ENCODE results near the gene CLIC6.

Gene CLIC6

DNA sequence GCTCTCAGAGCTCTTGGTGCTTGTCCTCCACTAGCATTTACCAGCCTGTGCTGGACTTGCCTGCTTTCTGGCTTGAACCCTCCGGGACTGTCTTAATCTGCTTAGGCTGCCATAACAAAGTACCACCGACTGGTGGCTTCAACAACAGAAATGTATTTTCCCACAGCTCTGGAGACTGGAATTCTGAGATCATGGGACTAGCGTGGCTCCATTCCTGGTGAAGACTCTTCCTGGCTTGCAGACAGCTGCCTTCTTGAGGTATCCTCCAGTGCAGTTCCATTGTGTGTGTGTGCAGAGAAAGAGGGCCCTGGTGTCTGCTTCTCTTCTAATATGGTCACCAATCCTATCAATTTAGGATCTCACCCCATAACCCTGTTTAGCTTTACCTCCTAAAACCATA, 31.8 kb upstream of the CLIC6 start:
- peaks cover 26% of the 10 kb centered on the region for H3K4me1 ChIP-seq (ENCODE audit: low read length)
- H3K9me2 ChIP-seq (replicated peaks; ENCODE audit: insufficient read depth, low read length), result no peaks in the 10 kb centered on the region
- TF ChIP-seq, protein P1, sequence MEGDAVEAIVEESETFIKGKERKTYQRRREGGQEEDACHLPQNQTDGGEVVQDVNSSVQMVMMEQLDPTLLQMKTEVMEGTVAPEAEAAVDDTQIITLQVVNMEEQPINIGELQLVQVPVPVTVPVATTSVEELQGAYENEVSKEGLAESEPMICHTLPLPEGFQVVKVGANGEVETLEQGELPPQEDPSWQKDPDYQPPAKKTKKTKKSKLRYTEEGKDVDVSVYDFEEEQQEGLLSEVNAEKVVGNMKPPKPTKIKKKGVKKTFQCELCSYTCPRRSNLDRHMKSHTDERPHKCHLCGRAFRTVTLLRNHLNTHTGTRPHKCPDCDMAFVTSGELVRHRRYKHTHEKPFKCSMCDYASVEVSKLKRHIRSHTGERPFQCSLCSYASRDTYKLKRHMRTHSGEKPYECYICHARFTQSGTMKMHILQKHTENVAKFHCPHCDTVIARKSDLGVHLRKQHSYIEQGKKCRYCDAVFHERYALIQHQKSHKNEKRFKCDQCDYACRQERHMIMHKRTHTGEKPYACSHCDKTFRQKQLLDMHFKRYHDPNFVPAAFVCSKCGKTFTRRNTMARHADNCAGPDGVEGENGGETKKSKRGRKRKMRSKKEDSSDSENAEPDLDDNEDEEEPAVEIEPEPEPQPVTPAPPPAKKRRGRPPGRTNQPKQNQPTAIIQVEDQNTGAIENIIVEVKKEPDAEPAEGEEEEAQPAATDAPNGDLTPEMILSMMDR (IDR thresholded peaks at IDR 0.05; ENCODE audit: low read length), result no peak
- no peaks in the 10 kb centered on the region for H3K27me3 ChIP-seq (replicated peaks; ENCODE audit: insufficient read depth, low read length)
- H3K9me3 ChIP-seq (replicated peaks; ENCODE audit: insufficient read depth, low read length), result no peaks in the 10 kb centered on the region
- H3K4me2 ChIP-seq (ENCODE audit: low read depth, low read length), result no peak overlapping the region
- no peaks in the 10 kb centered on the region for H3K36me3 ChIP-seq (replicated peaks; ENCODE audit: insufficient read depth, low read length)
- H3K27ac ChIP-seq (ENCODE audit: low read length), result no peak overlapping the region
- no peaks in the 10 kb centered on the region for H4K20me1 ChIP-seq (ENCODE audit: insufficient read depth, low read length)
- peaks cover 3% of the 10 kb centered on the region for H3F3A ChIP-seq (ENCODE audit: insufficient read depth, low read length)
- H2AFZ ChIP-seq (ENCODE audit: low read length), result no peak overlapping the region
- DNase-seq, result no peak
- H3K4me3 ChIP-seq (ENCODE audit: low read length), result no peak overlapping the region
- H3K9ac ChIP-seq (ENCODE audit: low read length), result no peak overlapping the region
- H3K79me2 ChIP-seq (ENCODE audit: low read length), result no peaks in the 10 kb centered on the region

DNA sequence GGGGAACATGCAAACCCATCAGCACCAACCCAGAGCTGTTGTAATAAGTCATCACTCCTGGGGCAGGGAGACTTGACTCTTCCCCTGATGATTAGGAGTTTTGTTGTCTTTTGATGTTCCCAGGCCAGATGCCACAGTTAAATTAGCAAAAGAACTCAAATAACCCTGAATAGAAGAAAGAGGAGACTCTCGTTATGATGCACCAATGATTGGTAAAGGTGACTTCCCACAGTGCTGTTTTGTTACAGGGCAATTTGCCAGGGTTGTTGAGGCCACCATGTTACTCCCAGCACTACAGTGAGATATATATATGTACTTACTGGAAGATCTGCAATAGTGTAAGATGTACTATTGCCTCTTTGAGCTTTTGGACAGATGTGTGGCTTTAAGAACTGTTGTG, 29.5 kb upstream of the CLIC6 start:
- Histone ChIP-seq H2AFZ (ENCODE audit: low read length) (no peak overlapping the region), H3F3A (ENCODE audit: insufficient read depth, low read length) (peaks cover 3% of the 10 kb centered on the region), H3K9ac (ENCODE audit: low read length) (no peak overlapping the region), H3K27ac (ENCODE audit: low read length) (no peak overlapping the region), H3K9me3 (replicated peaks; ENCODE audit: insufficient read depth, low read length) (no peaks in the 10 kb centered on the region), H3K27me3 (replicated peaks; ENCODE audit: insufficient read depth, low read length) (no peaks in the 10 kb centered on the region), H3K4me3 (ENCODE audit: low read length) (no peak overlapping the region), H3K4me1 (ENCODE audit: low read length) (peaks cover 31% of the 10 kb centered on the region), H3K36me3 (replicated peaks; ENCODE audit: insufficient read depth, low read length) (no peaks in the 10 kb centered on the region), H4K20me1 (ENCODE audit: insufficient read depth, low read length) (no peaks in the 10 kb centered on the region), H3K4me2 (ENCODE audit: low read depth, low read length) (no peak overlapping the region), H3K79me2 (ENCODE audit: low read length) (no peaks in the 10 kb centered on the region), H3K9me2 (replicated peaks; ENCODE audit: insufficient read depth, low read length) (no peaks in the 10 kb centered on the region)
- no peak for TF ChIP-seq EZH2 (optimal IDR thresholded peaks at IDR 0.05; ENCODE audit: low read depth, low read length)
- no peak for TF ChIP-seq EZH2phosphoT487 (IDR thresholded peaks at IDR 0.05; ENCODE audit: low read length)
- TF ChIP-seq, protein P1 (IDR thresholded peaks at IDR 0.05; ENCODE audit: low read length), result no peak
- no peak for DNase-seq

DNA sequence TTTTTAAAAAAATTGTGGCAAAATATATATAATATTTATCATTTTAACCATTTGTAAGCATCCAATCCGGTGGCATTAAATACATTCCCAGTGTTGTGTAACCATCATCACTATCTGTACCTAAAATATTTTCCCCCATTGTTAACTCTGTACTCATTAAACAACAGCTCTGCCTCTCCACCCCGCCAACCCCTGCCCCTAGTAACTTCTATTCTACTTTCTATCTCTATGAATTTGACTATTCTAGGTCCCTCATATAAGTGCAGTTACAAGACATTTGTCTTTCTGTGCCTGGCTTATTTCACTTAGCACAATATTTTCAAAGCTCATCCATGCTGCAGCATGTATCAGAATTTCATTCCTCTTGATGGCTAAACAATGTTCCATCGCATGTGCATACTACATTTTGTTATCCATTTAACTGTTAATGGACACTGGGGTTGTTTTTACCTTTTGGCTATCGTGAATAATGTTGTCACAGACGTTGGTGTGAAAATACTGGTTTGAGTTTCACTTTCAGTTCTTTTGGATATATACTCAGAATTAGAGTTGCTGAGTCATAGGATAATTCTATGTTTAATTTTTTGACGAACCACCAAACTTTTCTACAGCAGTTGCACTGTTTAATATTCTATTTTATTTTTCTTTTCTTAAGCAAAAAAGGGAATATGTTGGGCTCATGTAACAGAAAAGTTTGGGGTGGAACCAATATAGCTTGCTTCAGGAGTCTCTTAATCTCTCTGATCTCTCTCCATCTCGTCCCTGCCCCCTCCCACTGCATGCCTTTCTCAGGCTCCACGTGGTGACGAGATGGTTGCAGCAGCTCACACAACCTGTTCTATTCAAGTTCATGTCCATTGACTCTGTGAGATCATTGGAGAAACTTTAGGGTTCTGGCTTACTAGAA, 28.7 kb upstream of the CLIC6 start:
- H3K9ac ChIP-seq (ENCODE audit: low read length), result peak overlapping the region; percentile 16; the same call in 1 of the 2 replicates
- no peaks in the 10 kb centered on the region for H3K79me2 ChIP-seq (ENCODE audit: low read length)
- no peak for TF ChIP-seq EZH2phosphoT487 (IDR thresholded peaks at IDR 0.05; ENCODE audit: low read length)
- TF ChIP-seq, protein P1 (IDR thresholded peaks at IDR 0.05; ENCODE audit: low read length), result no peak
- TF ChIP-seq EZH2 (optimal IDR thresholded peaks at IDR 0.05; ENCODE audit: low read depth, low read length), result no peak
- no peaks in the 10 kb centered on the region for H3K36me3 ChIP-seq (replicated peaks; ENCODE audit: insufficient read depth, low read length)
- H3K4me1 ChIP-seq (ENCODE audit: low read length), result peaks cover 31% of the 10 kb centered on the region
- no peaks in the 10 kb centered on the region for H3K27me3 ChIP-seq (replicated peaks; ENCODE audit: insufficient read depth, low read length)
- DNase-seq, result peak; percentile 92
- H3K27ac ChIP-seq (ENCODE audit: low read length), result peak overlapping the region; percentile 49; the same call in 1 of the 2 replicates
- peak overlapping the region; percentile 76 for H2AFZ ChIP-seq (ENCODE audit: low read length)
- no peaks in the 10 kb centered on the region for H3K9me2 ChIP-seq (replicated peaks; ENCODE audit: insufficient read depth, low read length)
- no peaks in the 10 kb centered on the region for H3K9me3 ChIP-seq (replicated peaks; ENCODE audit: insufficient read depth, low read length)
- no peaks in the 10 kb centered on the region for H4K20me1 ChIP-seq (ENCODE audit: insufficient read depth, low read length)
- H3K4me2 ChIP-seq (ENCODE audit: low read depth, low read length), result peak overlapping the region; percentile 88
- H3K4me3 ChIP-seq (ENCODE audit: low read length), result peak overlapping the region; percentile 30
- H3F3A ChIP-seq (ENCODE audit: insufficient read depth, low read length), result peaks cover 3% of the 10 kb centered on the region
